ENCODE measurements around the gene FNTB. TPM values are rescaled to one million over a fixed set of nuclear protein-coding genes. Genes with fewer than 3 reads are reported as not detected.

Gene FNTB
- total and polyA plus RNA-seq, 9 of the 15 experiments (the other 6 are each of a cell fraction or from before 2014, with no cell fraction given): 6.9 to 23.2 (median 12.2) TPM

GRCh38 chr14:65043893-65044595 is 57.3 kb downstream of the FNTB start (continued):
- TF ChIP-seq TAF15 (IDR thresholded peaks at IDR 0.05; ENCODE audit: low read depth, low read length) (no peak), RBFOX2 (IDR thresholded peaks at IDR 0.05; ENCODE audit: low read depth, low read length) (peak; percentile 59), MIER1 (IDR thresholded peaks at IDR 0.05; ENCODE audit: low read depth) (no peak), TCFL5 (CRISPR knock-in tag; conservative IDR thresholded peaks at IDR 0.05) (no peak)
- TF ChIP-seq, protein P1, sequence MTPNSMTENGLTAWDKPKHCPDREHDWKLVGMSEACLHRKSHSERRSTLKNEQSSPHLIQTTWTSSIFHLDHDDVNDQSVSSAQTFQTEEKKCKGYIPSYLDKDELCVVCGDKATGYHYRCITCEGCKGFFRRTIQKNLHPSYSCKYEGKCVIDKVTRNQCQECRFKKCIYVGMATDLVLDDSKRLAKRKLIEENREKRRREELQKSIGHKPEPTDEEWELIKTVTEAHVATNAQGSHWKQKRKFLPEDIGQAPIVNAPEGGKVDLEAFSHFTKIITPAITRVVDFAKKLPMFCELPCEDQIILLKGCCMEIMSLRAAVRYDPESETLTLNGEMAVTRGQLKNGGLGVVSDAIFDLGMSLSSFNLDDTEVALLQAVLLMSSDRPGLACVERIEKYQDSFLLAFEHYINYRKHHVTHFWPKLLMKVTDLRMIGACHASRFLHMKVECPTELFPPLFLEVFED (CRISPR knock-in tag; conservative IDR thresholded peaks at IDR 0.05): no peak

- H3K4me3 ChIP-seq: no peak overlapping the region; the same call in 1 of the 2 replicates
- no peaks in the 10 kb centered on the region for H3K9me1 ChIP-seq (ENCODE audit: control insufficient read depth, insufficient read depth, low read length)
- H3K27ac ChIP-seq (ENCODE audit: extremely low read depth, low read depth, low read length): peak overlapping the region; percentile 84
- no peaks in the 10 kb centered on the region for H3K27me3 ChIP-seq (ENCODE audit: control insufficient read depth in 2 of 2, insufficient read depth in 2 of 2, low read length in 2 of 2)
- peak overlapping the region; percentile 12; the same call in 1 of the 2 replicates for H2AFZ ChIP-seq (ENCODE audit: low read depth, low read length)
- no peaks in the 10 kb centered on the region for H3K9me3 ChIP-seq (replicated peaks; ENCODE audit: control insufficient read depth, insufficient read depth, low read depth, low read length)
- no peaks in the 10 kb centered on the region for H3K79me2 ChIP-seq (ENCODE audit: control insufficient read depth, insufficient read depth, low read length)
- peaks cover 35% of the 10 kb centered on the region; the same call in 2 of the 3 replicates for H3K36me3 ChIP-seq (ENCODE audit: control insufficient read depth, insufficient read depth, low read length)
- 3% methylated on average over 9 of the region's 9 CpGs for WGBS (ENCODE audit: insufficient coverage, low coverage, missing lambda C conversion rate)
- DNase-seq (ENCODE audit: extremely low read depth in 1 of 4, low spot score in 3 of 4) (peak; percentile 18 to 87 (median 51)), FAIRE-seq (peak; percentile 93), ATAC-seq (peak; percentile 81)
- BruUV-seq (replicated peaks): no TSS peak
- peaks cover 19 to 44% of the 10 kb centered on the region in 2 experiments for H3K4me1 ChIP-seq (replicated peaks in 1 of 2; ENCODE audit: control insufficient read depth in 2 of 2, insufficient read depth in 2 of 2, low read length in 2 of 2)
- ChIA-PET POLR2A (interaction anchor here (0.6 to 1.9 kb wide), 5 partner anchors 9 to 89 kb away, joined by 3 to 10 read pairs (median 3); no protein-coding TSS in a partner anchor), CTCF (ENCODE audit: low intra/inter-chr PET ratio) (no interaction called here)
- peak overlapping the region; percentile 46 to 61 for H3K9ac ChIP-seq (ENCODE audit: insufficient read depth in 1 of 2, low read depth in 2 of 2, low read length in 2 of 2)
- peak overlapping the region; percentile 69 for H3K4me2 ChIP-seq (ENCODE audit: insufficient read depth, low read length)
- intact Hi-C loops (cut with micrococcal nuclease): loop anchor here (5.0 kb wide), 1 partner anchor 58 kb away; the partner anchor contains the start of gene MAX
- no peaks in the 10 kb centered on the region for H4K20me1 ChIP-seq (replicated peaks; ENCODE audit: control insufficient read depth, insufficient read depth, low read length)
- in situ Hi-C loops (cut with MboI): no loop called here
- TF ChIP-seq FOXJ2 (tag; IDR thresholded peaks at IDR 0.05) (no peak), ZNF197 (CRISPR knock-in tag; IDR thresholded peaks at IDR 0.05; ENCODE audit: low read depth) (0 out of 2 replicates have a peak, but pooled peaks have one; percentile 27), CGGBP1 (CRISPR knock-in tag; IDR thresholded peaks at IDR 0.05) (no peak), ZMIZ1 (IDR thresholded peaks at IDR 0.05; ENCODE audit: low read depth in 2 of 2, low read length in 2 of 2) (peak in 1 of 2 experiments; percentile 81; a peak in 2 of 4 replicates), CREB1 (IDR thresholded peaks at IDR 0.05) (peak; percentile 52; the same call in 1 of the 2 replicates), CREB1 (CRISPR knock-in tag; IDR thresholded peaks at IDR 0.05) (no peak)
These were observed 57.9 kb downstream of the FNTB start for GRCh38 chr14:65044596-65044959.

All from K562 (cell line).